HG03159 (cell line): ENCODE measurements around the gene CALCOCO1.
A peak's percentile ranks its signal among the peaks of the same experiment; 100 is the strongest.

Source experiments
- ATAC-seq: cut with Tn5 transposase; IDR thresholded peaks from one replicate; pipeline ENCODE4 v1.9.1; 2021; ENCODE audit warnings: mild to moderate bottlenecking, moderate library complexity; ENCODE audit not compliant: unreplicated experiment

The CALCOCO1 gene

GRCh38 chr12:53752621-53753020 is 25.4 kb upstream of the CALCOCO1 start:
- no peak for ATAC-seq

- no peak for ATAC-seq
Observed at GRCh38 chr12:53752192-53752601, 24.9 kb upstream of the CALCOCO1 start.

GRCh38 chr12:53751336-53752191 is 24.3 kb upstream of the CALCOCO1 start, which contains the start of gene CISTR:
TSS of gene CISTR (minus strand) at chr12:53751979.
- no peak for ATAC-seq

GRCh38 chr12:53750812-53751335 is 23.6 kb upstream of the CALCOCO1 start:
- ATAC-seq: no peak

- no peak for ATAC-seq
Observed at GRCh38 chr12:53749986-53750811, 22.9 kb upstream of the CALCOCO1 start.

- ATAC-seq: no peak
Observed at GRCh38 chr12:53748072-53748840, 21.0 kb upstream of the CALCOCO1 start.

GRCh38 chr12:53747095-53747494 is 19.8 kb upstream of the CALCOCO1 start:
- ATAC-seq: no peak

GRCh38 chr12:53746592-53747092 is 19.4 kb upstream of the CALCOCO1 start:
- ATAC-seq: peak; percentile 50

GRCh38 chr12:53744751-53745150 is 17.5 kb upstream of the CALCOCO1 start:
- no peak for ATAC-seq

GRCh38 chr12:53744130-53744441 is 16.8 kb upstream of the CALCOCO1 start:
- no peak for ATAC-seq

- ATAC-seq: peak; percentile 40
Observed at GRCh38 chr12:53743266-53744129, 16.2 kb upstream of the CALCOCO1 start.

- ATAC-seq: no peak
Observed at GRCh38 chr12:53740130-53740491, 12.9 kb upstream of the CALCOCO1 start.

- no peak for ATAC-seq
Observed at GRCh38 chr12:53739214-53740129, 12.2 kb upstream of the CALCOCO1 start.

GRCh38 chr12:53738406-53739213 is 11.4 kb upstream of the CALCOCO1 start:
- no peak for ATAC-seq

GRCh38 chr12:53737951-53738405 is 10.7 kb upstream of the CALCOCO1 start:
- no peak for ATAC-seq

- ATAC-seq: no peak
Observed at GRCh38 chr12:53737093-53737808, 10.0 kb upstream of the CALCOCO1 start.

- ATAC-seq: no peak
Observed at GRCh38 chr12:53736592-53736991, 9.3 kb upstream of the CALCOCO1 start.
